ENCODE data around the gene RUNX1.

The RUNX1 gene

DNA sequence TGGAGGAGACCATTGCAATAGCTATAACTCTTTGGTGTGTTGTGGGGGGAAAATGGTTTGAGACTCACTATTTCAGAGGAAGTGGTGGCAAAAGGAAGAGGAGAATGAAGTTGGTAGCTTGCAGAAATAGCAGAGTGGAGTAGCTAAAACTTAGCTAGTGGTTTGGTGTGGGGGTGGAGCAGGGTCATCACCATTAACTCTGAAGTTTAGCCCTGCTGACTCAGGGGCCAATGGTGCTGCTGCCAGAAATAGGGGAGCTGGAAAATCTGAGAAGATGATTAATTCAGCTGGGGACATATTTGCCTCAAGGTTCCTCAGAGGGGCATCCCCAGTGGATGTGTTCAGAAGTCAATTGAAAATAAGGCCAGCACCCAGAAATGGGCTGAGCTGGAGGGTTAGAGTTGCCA, 65.4 kb downstream of the RUNX1 start:
- peak; percentile 45 for ATAC-seq
- TF ChIP-seq ZFP30 (CRISPR knock-in tag; IDR thresholded peaks at IDR 0.05) (no peak), TSHZ2 (CRISPR knock-in tag; IDR thresholded peaks at IDR 0.05) (no peak), OSR1 (CRISPR knock-in tag; IDR thresholded peaks at IDR 0.05) (no peak), GLIS3 (CRISPR knock-in tag; IDR thresholded peaks at IDR 0.05) (no peak)

- TF ChIP-seq ESRRG (CRISPR knock-in tag; IDR thresholded peaks at IDR 0.05): no peak
- TF ChIP-seq RARB (CRISPR knock-in tag; IDR thresholded peaks at IDR 0.05): no peak
- TF ChIP-seq ZNF70 (CRISPR knock-in tag; IDR thresholded peaks at IDR 0.05): no peak
- no peak for TF ChIP-seq ISL1 (CRISPR knock-in tag; IDR thresholded peaks at IDR 0.05)
- TF ChIP-seq, protein P1, sequence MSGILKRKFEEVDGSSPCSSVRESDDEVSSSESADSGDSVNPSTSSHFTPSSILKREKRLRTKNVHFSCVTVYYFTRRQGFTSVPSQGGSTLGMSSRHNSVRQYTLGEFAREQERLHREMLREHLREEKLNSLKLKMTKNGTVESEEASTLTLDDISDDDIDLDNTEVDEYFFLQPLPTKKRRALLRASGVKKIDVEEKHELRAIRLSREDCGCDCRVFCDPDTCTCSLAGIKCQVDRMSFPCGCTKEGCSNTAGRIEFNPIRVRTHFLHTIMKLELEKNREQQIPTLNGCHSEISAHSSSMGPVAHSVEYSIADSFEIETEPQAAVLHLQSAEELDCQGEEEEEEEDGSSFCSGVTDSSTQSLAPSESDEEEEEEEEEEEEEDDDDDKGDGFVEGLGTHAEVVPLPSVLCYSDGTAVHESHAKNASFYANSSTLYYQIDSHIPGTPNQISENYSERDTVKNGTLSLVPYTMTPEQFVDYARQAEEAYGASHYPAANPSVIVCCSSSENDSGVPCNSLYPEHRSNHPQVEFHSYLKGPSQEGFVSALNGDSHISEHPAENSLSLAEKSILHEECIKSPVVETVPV (CRISPR knock-in tag; IDR thresholded peaks at IDR 0.05): no peak
- no peak for TF ChIP-seq CSDC2 (CRISPR knock-in tag; IDR thresholded peaks at IDR 0.05)
- no peak for TF ChIP-seq ZC3H10 (CRISPR knock-in tag; IDR thresholded peaks at IDR 0.05)
- TF ChIP-seq ZFP3 (CRISPR knock-in tag; IDR thresholded peaks at IDR 0.05): no peak
- TF ChIP-seq BACH2 (CRISPR knock-in tag; IDR thresholded peaks at IDR 0.05; ENCODE audit: borderline replicate concordance): no peak
- TF ChIP-seq TOX (CRISPR knock-in tag; IDR thresholded peaks at IDR 0.05; ENCODE audit: borderline replicate concordance): no peak
- TF ChIP-seq TCF4 (CRISPR knock-in tag; IDR thresholded peaks at IDR 0.05; ENCODE audit: borderline replicate concordance): no peak
- no peak for TF ChIP-seq ZNF565 (CRISPR knock-in tag; conservative IDR thresholded peaks at IDR 0.05; ENCODE audit: low read depth)
- TF ChIP-seq, protein P2, sequence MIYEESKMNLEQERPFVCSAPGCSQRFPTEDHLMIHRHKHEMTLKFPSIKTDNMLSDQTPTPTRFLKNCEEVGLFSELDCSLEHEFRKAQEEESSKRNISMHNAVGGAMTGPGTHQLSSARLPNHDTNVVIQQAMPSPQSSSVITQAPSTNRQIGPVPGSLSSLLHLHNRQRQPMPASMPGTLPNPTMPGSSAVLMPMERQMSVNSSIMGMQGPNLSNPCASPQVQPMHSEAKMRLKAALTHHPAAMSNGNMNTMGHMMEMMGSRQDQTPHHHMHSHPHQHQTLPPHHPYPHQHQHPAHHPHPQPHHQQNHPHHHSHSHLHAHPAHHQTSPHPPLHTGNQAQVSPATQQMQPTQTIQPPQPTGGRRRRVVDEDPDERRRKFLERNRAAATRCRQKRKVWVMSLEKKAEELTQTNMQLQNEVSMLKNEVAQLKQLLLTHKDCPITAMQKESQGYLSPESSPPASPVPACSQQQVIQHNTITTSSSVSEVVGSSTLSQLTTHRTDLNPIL (CRISPR knock-in tag; IDR thresholded peaks at IDR 0.05; ENCODE audit: low read depth): no peak
- no peak for TF ChIP-seq ZNF8 (CRISPR knock-in tag; IDR thresholded peaks at IDR 0.05)
- no peak for TF ChIP-seq POU6F1 (CRISPR knock-in tag; IDR thresholded peaks at IDR 0.05; ENCODE audit: borderline replicate concordance, low read depth)
- TF ChIP-seq ARNTL (CRISPR knock-in tag; IDR thresholded peaks at IDR 0.05; ENCODE audit: borderline replicate concordance, low read depth): no peak
- no peak for TF ChIP-seq GLIS3 (CRISPR knock-in tag; IDR thresholded peaks at IDR 0.05)
- TF ChIP-seq, protein P3, sequence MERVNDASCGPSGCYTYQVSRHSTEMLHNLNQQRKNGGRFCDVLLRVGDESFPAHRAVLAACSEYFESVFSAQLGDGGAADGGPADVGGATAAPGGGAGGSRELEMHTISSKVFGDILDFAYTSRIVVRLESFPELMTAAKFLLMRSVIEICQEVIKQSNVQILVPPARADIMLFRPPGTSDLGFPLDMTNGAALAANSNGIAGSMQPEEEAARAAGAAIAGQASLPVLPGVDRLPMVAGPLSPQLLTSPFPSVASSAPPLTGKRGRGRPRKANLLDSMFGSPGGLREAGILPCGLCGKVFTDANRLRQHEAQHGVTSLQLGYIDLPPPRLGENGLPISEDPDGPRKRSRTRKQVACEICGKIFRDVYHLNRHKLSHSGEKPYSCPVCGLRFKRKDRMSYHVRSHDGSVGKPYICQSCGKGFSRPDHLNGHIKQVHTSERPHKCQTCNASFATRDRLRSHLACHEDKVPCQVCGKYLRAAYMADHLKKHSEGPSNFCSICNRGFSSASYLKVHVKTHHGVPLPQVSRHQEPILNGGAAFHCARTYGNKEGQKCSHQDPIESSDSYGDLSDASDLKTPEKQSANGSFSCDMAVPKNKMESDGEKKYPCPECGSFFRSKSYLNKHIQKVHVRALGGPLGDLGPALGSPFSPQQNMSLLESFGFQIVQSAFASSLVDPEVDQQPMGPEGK (CRISPR knock-in tag; IDR thresholded peaks at IDR 0.05; ENCODE audit: borderline replicate concordance): no peak
- ATAC-seq: no peak
These were observed 67.3 kb downstream of the RUNX1 start for GRCh38 chr21:34981791-34982190.

DNA sequence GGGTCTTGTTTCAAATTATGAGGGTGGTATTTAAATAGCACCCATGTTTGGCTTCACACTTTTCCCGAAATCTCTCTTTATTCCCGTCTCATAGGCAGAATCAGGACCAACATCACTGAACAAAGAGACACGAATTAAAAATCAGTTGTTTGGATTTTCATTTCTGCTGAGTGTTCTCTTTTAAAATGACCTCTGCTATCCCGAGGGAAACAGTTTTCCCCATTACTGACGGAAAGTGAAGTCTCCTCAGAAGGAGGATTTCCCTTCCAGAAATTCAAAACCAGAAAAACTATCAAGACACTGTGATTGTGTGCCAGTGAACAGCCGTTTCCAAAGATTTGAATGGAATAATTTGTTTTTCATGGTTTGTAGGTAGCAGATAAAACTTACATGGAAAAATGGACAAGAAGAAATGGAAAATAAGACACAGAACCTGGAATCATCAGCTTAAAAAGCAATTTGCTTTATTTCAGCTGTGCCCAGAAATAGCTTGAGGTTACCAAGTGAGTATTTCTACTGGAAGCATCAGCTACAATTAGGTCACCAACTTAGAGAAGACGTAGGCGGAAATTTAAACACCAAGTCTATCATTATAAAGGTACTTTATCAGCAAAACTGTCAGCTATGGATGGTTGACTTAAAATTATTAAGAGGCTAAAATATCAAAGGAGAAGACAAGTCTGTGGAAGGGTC, 68.5 kb downstream of the RUNX1 start:
- ATAC-seq: no peak
- TF ChIP-seq ZC3H10 (CRISPR knock-in tag; IDR thresholded peaks at IDR 0.05) (no peak), TCF4 (CRISPR knock-in tag; IDR thresholded peaks at IDR 0.05; ENCODE audit: borderline replicate concordance) (no peak)
- TF ChIP-seq, protein P2 (CRISPR knock-in tag; IDR thresholded peaks at IDR 0.05; ENCODE audit: low read depth): no peak

Measured in SK-N-SH treated with all-trans-retinoic acid at 6 μM for 48 hours (cell line).